Measurements from ENCODE around the gene CLASP1. TPM values are rescaled to one million over a fixed set of nuclear protein-coding genes. Genes with fewer than 3 reads are reported as not detected.
"Not testable (repeated sequence)": the region's sequence is repeated elsewhere in the genome, so short reads cannot be mapped to it uniquely, and the experiment has no call there.

Gene CLASP1
- total RNA-seq, 2 donors from 2014 or later, result 50.4 to 55.8 TPM

GRCh38 chr2:121634354-121635307, 14.6 kb downstream of the CLASP1 start:
- no peak for DNase-seq (ENCODE audit: low spot score)
- intact Hi-C loops (cut with DNase I), result no loop called here

DNA sequence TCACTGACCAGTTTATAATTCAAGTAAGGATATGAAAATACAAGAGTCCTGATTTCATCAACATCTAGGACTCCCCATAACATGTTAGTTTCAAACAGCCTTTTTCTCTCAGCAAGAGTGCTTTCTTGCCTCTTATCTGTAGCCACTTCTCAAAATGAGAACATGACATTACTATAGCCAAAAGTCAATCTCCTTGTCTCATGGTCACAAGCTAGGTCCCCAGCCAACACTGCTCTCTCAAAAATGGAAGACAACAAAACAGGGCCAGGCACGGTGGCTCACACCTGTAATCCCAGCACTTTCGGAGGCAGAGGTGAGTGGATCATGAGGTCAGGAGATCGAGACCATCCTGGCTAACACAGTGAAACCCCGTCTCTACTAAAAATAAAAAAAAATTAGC, 15.8 kb downstream of the CLASP1 start:
- DNase-seq (ENCODE audit: low spot score), result no peak
- intact Hi-C loops (cut with DNase I), result no loop called here

- DNase-seq (ENCODE audit: low spot score), result no peak
- intact Hi-C loops (cut with DNase I), result no loop called here
Observed at GRCh38 chr2:121627525-121628050, 21.7 kb downstream of the CLASP1 start.

- intact Hi-C loops (cut with DNase I), result no loop called here
- DNase-seq (ENCODE audit: low spot score), result peak; percentile 68
Observed at GRCh38 chr2:121626777-121627524, 22.3 kb downstream of the CLASP1 start.

DNA sequence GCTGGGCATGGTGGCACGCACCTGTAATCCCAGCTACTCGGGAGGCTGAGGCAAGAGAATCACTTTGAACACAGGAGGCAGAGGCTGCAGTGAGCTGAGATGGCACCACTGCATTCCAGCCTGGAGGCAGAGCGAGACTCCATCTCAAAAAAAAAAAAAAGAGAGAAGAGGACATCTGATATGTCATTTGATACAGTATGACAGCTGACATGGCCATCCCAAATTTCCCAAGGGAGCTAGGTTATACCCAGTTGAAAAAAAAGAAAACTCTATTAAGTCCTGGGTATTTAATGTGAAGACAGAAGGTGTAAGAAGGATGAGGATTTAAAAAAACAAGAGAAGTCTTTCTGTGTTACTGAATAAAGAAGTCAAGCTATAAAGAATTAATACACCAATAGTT, 23.3 kb downstream of the CLASP1 start:
- no peak for DNase-seq (ENCODE audit: low spot score)
- intact Hi-C loops (cut with DNase I), result no loop called here

GRCh38 chr2:121617042-121617599, 32.1 kb downstream of the CLASP1 start:
- peak; percentile 71 for DNase-seq (ENCODE audit: low spot score)
- intact Hi-C loops (cut with DNase I), result no loop called here

DNA sequence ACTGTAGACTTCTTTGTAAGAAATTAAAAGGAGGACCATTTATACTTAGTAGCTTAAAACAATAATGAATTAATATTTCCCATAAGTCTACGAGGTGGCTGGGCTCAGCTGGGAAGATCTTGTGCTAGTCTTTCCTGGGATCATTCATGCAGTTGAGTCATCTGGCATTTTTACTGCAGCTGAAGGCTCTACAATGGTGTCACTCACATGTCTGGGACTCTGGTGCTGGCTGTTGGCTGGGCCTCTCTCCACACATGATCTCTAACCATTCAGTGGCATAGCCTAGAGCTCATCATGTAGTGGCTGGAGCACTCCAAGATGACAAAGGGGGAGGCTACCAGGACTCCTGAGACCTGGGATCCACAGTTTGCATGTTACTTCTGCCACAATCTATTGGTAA, 35.5 kb downstream of the CLASP1 start:
- intact Hi-C loops (cut with DNase I), result no loop called here
- no peak for DNase-seq (ENCODE audit: low spot score)

DNA sequence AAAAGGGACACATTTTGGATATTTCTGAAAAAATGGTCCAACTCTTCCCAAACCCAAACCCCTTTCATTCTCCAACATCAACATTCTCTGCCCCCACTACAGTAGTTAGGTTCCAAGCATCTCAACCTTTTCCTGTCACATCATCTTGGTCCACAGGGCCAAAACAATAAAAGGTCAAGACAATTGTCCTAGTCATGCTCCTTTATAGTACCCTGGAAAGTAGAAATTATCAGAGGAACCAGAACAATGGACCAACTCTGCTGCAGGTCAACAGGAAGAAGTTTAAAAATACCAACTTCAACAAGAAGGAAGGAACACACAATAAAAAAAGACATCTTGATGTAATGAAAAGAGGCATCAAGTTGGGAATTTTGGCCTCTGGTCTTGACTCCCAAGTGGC, 36.1 kb downstream of the CLASP1 start:
- intact Hi-C loops (cut with DNase I), result no loop called here
- no peak for DNase-seq (ENCODE audit: low spot score)

- DNase-seq (ENCODE audit: low spot score), result no peak
- intact Hi-C loops (cut with DNase I), result no loop called here
Observed at GRCh38 chr2:121611730-121612705, 37.2 kb downstream of the CLASP1 start.

DNA sequence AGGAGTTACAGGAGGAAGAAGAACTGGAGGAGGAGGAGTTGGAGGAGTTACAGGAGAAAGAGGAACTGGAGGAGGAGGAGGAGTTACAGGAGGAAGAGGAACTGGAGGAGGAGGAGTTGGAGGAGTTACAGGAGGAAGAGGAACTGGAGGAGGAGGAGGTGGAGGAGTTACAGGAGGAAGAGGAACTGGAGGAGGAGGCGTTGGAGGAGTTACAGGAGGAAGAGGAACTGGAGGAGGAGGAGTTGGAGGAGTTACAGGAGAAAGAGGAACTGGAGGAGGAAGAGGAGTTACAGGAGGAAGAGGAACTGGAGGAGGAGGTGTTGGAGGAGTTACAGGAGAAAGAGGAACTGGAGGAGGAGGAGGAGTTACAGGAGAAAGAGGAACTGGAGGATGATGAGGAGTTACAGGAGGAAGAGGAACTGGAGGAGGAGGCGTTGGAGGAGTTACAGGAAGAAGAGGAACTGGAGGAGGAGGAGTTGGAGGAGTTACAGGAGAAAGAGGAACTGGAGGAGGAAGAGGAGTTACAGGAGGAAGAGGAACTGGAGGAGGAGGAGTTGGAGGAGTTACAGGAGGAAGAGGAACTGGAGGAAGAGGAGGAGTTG, 38.1 kb downstream of the CLASP1 start:
- DNase-seq (ENCODE audit: low spot score); intact Hi-C loops (cut with DNase I): not testable (repeated sequence)

- intact Hi-C loops (cut with DNase I); DNase-seq (ENCODE audit: low spot score): not testable (repeated sequence)
Observed at GRCh38 chr2:121610487-121610874, 38.8 kb downstream of the CLASP1 start.

- DNase-seq (ENCODE audit: low spot score), result no peak
- intact Hi-C loops (cut with DNase I), result no loop called here
Observed at GRCh38 chr2:121608967-121609366, 40.3 kb downstream of the CLASP1 start.

GRCh38 chr2:121608367-121608766, 40.9 kb downstream of the CLASP1 start:
- intact Hi-C loops (cut with DNase I), result no loop called here

GRCh38 chr2:121605820-121606733, 43.2 kb downstream of the CLASP1 start:
- DNase-seq (ENCODE audit: low spot score), result no peak
- intact Hi-C loops (cut with DNase I), result no loop called here

More at GRCh38 chr2:121608367-121608766, 40.9 kb downstream of the CLASP1 start:
- no peak for DNase-seq (ENCODE audit: low spot score)

GRCh38 chr2:121603185-121603584, 46.1 kb downstream of the CLASP1 start:
- intact Hi-C loops (cut with DNase I), result no loop called here

DNA sequence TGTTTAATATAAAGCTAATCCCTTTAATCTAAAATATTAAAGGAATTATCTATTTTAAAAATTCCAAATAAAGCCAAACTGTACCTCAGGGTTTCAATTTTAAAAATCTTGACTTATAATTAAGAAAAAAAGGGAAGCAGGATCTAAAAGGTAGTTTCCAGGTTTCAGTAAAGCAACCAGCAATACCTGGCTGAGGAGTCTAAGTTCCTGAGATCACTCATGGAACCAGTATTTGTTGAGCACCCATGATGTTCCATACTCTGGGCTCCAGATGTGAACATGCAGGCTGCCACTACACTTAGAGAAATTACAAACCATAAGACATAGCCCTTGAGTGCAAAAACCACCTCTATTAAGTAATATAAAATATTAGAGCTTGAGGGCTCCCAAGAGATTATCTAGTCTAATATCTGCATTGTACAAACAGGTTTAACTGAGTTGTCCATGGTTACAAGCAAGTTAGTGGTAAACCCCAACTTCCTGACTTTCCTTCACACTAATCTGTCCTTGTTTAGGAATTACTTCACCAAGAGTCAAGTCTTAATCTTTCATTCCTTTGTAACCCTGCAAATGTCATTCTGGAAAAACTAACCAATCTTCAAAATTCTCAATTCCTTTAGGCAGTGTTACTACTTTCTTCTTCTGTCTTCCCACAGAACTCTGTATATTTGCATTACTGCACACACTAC, 49.2 kb downstream of the CLASP1 start:
- no peak for DNase-seq (ENCODE audit: low spot score)
- intact Hi-C loops (cut with DNase I), result no loop called here

More at GRCh38 chr2:121603185-121603584, 46.1 kb downstream of the CLASP1 start:
- DNase-seq (ENCODE audit: low spot score), result no peak

GRCh38 chr2:121598087-121598486, 51.2 kb downstream of the CLASP1 start:
- intact Hi-C loops (cut with DNase I), result no loop called here
- DNase-seq (ENCODE audit: low spot score), result no peak
